ENCODE results near the gene PHGDH.

GRCh38 chr1:119783354-119784185 is 71.8 kb downstream of the PHGDH start:
- TF ChIP-seq CTCF (IDR thresholded peaks at IDR 0.05) (no peak), POLR2AphosphoS5 (IDR thresholded peaks at IDR 0.05) (no peak), POLR2A (IDR thresholded peaks at IDR 0.05) (no peak)
